Kidney (tissue), 14 donors: ENCODE data around the gene POU3F4. TPM values are rescaled to one million over a fixed set of nuclear protein-coding genes. Genes with fewer than 3 reads are reported as not detected.

Source experiments
- DNase-seq, 5 donors: peaks; one replicate each; pipeline ENCODE4 v3.0.0-alpha.2; 2013 to 2020
- FAIRE-seq: peaks from 2 replicates; lab custom pipeline; 2012; peaks lifted over from hg19 to GRCh38; lab: Jason Lieb, UNC
- H3K27ac ChIP-seq, 2 donors: one replicate each; pipeline ENCODE4 v1.7.0; 2013; ENCODE audit warnings: low read depth in 2 of 2, low read length in 2 of 2, inconsistent platforms in 1 of 2
- H3K27me3 ChIP-seq: one replicate; pipeline ENCODE4 v1.7.1; 2013; ENCODE audit warnings: low read length, inconsistent platforms; ENCODE audit not compliant: control insufficient read depth, insufficient read depth
- H3K36me3 ChIP-seq, 3 donors: one replicate each; pipeline versions ENCODE4 v1.7.0 to v1.7.1; 2013; ENCODE audit warnings: low read length in 3 of 3, control low read depth in 1 of 3, inconsistent platforms in 1 of 3; ENCODE audit not compliant: insufficient read depth in 3 of 3, control insufficient read depth in 2 of 3
- H3K4me1 ChIP-seq, 3 donors: one replicate each; pipeline versions ENCODE4 v1.7.0 to v1.7.1; 2013; ENCODE audit warnings: low read length in 3 of 3, inconsistent platforms in 1 of 3, low read depth in 1 of 3; ENCODE audit not compliant: control insufficient read depth in 2 of 3, insufficient read depth in 2 of 3
- H3K4me3 ChIP-seq, 3 donors: one replicate each; pipeline versions ENCODE4 v1.7.0 to v1.8.1; 2013; ENCODE audit warnings: low read length in 3 of 3, control low read depth in 1 of 3, inconsistent platforms in 1 of 3
- H3K9ac ChIP-seq, 3 donors: one replicate each; pipeline versions ENCODE4 v1.7.0 to v1.7.1; 2013; ENCODE audit warnings: low read length in 3 of 3, control low read depth in 1 of 3, inconsistent platforms in 1 of 3
- H3K9me3 ChIP-seq, 3 donors: one replicate each; pipeline versions ENCODE4 v1.7.0 to v1.7.1; 2013; ENCODE audit warnings: low read length in 3 of 3, control low read depth in 1 of 3, inconsistent platforms in 1 of 3; ENCODE audit not compliant: control insufficient read depth in 2 of 3, insufficient read depth in 1 of 3
- CTCF ChIP-seq: IDR thresholded peaks from 3 replicates; pipeline ENCODE4 v1.5.1; 2012; ENCODE audit warnings: mild to moderate bottlenecking, moderate library complexity, borderline replicate concordance; ENCODE audit not compliant: insufficient read depth; ENCODE audit errors: extremely low read depth
- intact Hi-C: fragments of 100-400 bp; cut with DNase I; formaldehyde crosslinking; loops from one replicate; pipeline ENCODE4 v1.11.1; 2022
- polyA plus RNA-seq: library from polyadenylated mRNA; stranded (reverse); fragments of 350-450 nt; fragmentation: Illumina TruSeq; extraction: RNeasy Lipid Tissue Mini Kit (QIAGEN cat#74804); gene quantifications from one replicate; pipeline ENCODE4 v1.2.3, GENCODE V29; 2014; ENCODE audit warnings: low read depth, low replicate concordance; ENCODE audit not compliant: insufficient read depth
- total RNA-seq: library from RNA; stranded (reverse); fragmentation: NEBNext Ultra II Directional; extraction: Animal tissue kit (Norgen Biotek cat#: 25700); gene quantifications from one replicate; pipeline ENCODE4 v1.2.1, GENCODE V29; 2021
- donor health status: control.
- donor health status: control.
- donor health status: control.
- donor health status: control.
- donor health status: control.
- donor health status: DM: yes; HTN: yes; CAD: no.
- donor health status: Normal renal cell carcinoma (clear cell type).

Gene POU3F4
- total and polyA plus RNA-seq, 2 donors from 2014 or later, result 1.0 to 1.1 TPM

DNA sequence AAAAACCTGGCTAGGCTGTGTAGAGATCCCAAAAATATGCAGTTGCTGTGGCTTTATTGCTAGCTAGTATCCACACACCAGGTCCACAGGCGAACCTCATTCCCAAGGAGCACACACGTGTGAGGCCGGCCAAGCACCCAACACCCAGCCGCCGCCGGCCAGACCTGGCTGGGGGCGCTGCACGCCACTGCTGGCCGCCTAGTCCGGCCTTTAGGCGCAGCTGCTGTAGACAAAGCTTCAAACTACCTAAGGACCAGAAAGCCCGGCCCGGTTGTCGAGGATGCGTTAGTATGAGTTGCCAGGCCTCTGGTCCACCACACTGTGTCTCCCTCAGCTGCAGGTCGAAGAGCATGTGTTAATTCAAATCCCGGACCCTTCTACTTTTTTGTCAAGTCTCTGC, 3.1 kb downstream of the POU3F4 start:
- peak in 2 of 5 donors; percentile 22 to 58 for DNase-seq
- FAIRE-seq, result no peak
- Histone ChIP-seq H3K4me3 (no peak overlapping the region), H3K9ac (no peak overlapping the region), H3K9me3 (no peaks in the 10 kb centered on the region), H3K36me3 (no peaks in the 10 kb centered on the region), H3K27me3 (peaks cover 23% of the 10 kb centered on the region), H3K4me1 (no peaks in the 10 kb centered on the region), H3K27ac (no peak overlapping the region)
- TF ChIP-seq CTCF, result no peak
- intact Hi-C loops, result no loop called here

DNA sequence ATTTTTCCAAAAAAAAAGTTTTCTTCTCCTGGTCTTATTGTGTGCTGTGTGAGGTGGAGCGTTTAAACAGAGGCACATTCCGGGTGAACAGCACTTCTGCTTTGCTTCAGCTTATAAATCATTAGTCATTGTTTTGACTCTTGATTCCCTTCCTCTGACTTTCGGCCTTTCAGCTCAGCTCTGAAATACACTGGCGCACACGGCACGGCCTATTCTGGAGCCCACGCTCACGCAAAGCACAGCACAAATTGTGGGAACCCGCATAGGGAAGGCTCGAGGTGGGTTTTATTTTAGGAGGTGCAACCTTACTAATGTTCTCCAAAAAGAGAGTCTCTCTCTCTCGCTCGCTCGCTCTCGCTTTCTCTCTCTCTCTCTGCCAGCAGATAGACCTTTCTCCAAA, 4.0 kb downstream of the POU3F4 start:
- no peak overlapping the region for H3K4me3 ChIP-seq
- TF ChIP-seq CTCF, result no peak
- intact Hi-C loops, result no loop called here
- H3K36me3 ChIP-seq, result no peaks in the 10 kb centered on the region
- H3K27me3 ChIP-seq, result peaks cover 19% of the 10 kb centered on the region
- no peak overlapping the region for H3K27ac ChIP-seq
- no peaks in the 10 kb centered on the region for H3K4me1 ChIP-seq
- H3K9ac ChIP-seq, result no peak overlapping the region
- no peaks in the 10 kb centered on the region for H3K9me3 ChIP-seq
- FAIRE-seq (no peak), DNase-seq (no peak)

- peaks cover 11% of the 10 kb centered on the region for H3K27me3 ChIP-seq
- FAIRE-seq, result no peak
Measured at GRCh38 chrX:83516597-83516996, 8.5 kb downstream of the POU3F4 start.

More at GRCh38 chrX:83516597-83516996, 8.5 kb downstream of the POU3F4 start:
- no peaks in the 10 kb centered on the region for H3K4me1 ChIP-seq
- intact Hi-C loops, result no loop called here
- no peaks in the 10 kb centered on the region for H3K36me3 ChIP-seq
- H3K27ac ChIP-seq, result no peak overlapping the region
- DNase-seq, result no peak
- no peak for TF ChIP-seq CTCF
- H3K4me3 ChIP-seq, result no peak overlapping the region
- H3K9ac ChIP-seq, result no peak overlapping the region
- no peaks in the 10 kb centered on the region for H3K9me3 ChIP-seq
